NCI-H2107 treated with DMSO at 0.1 percent for 48 hours (cell line): Measurements from ENCODE around the gene CD300E.
"Not testable (repeated sequence)": the region's sequence is repeated elsewhere in the genome, so short reads cannot be mapped to it uniquely, and the experiment has no call there.

Source experiments
- DNase-seq: peaks from one replicate; lab custom pipeline; 2025; ENCODE audit not compliant: unreplicated experiment; lab: John Stamatoyannopoulos, UW

CD300E gene

GRCh38 chr17:74636541-74637085, 13.1 kb upstream of the CD300E start:
- DNase-seq = not testable (repeated sequence)

- DNase-seq = peak; percentile 29
These were observed 11.9 kb upstream of the CD300E start for GRCh38 chr17:74635418-74635817.

- DNase-seq = peak; percentile 87
These were observed 9.8 kb upstream of the CD300E start for GRCh38 chr17:74633326-74633725.

GRCh38 chr17:74632617-74633016, 9.1 kb upstream of the CD300E start:
- no peak for DNase-seq

- DNase-seq = no peak
These were observed 8.2 kb upstream of the CD300E start for GRCh38 chr17:74631468-74632450.

GRCh38 chr17:74630251-74630650, 6.7 kb upstream of the CD300E start:
- not testable (repeated sequence) for DNase-seq

GRCh38 chr17:74625661-74626060, 2.1 kb upstream of the CD300E start:
- DNase-seq = no peak

GRCh38 chr17:74624131-74624530, 593 bp upstream of the CD300E start:
- DNase-seq = no peak

- no peak for DNase-seq
These were observed 4.4 kb downstream of the CD300E start for GRCh38 chr17:74619077-74619673.

GRCh38 chr17:74618451-74618850, 5.1 kb downstream of the CD300E start:
- DNase-seq = no peak

- DNase-seq = no peak
These were observed 6.8 kb downstream of the CD300E start for GRCh38 chr17:74616696-74617095.

GRCh38 chr17:74612046-74612445, 11.5 kb downstream of the CD300E start:
- no peak for DNase-seq

GRCh38 chr17:74610108-74610507, 13.4 kb downstream of the CD300E start:
- DNase-seq = no peak

- DNase-seq = no peak
These were observed 15.0 kb downstream of the CD300E start for GRCh38 chr17:74608511-74608910.

- DNase-seq = no peak
These were observed 16.3 kb downstream of the CD300E start for GRCh38 chr17:74607221-74607620.

GRCh38 chr17:74606050-74606449, 17.5 kb downstream of the CD300E start:
- no peak for DNase-seq

- no peak for DNase-seq
These were observed 18.2 kb downstream of the CD300E start for GRCh38 chr17:74605361-74605760.

GRCh38 chr17:74604761-74605160, 18.8 kb downstream of the CD300E start:
- DNase-seq = no peak

- DNase-seq = no peak
These were observed 19.3 kb downstream of the CD300E start for GRCh38 chr17:74604200-74604599.

- no peak for DNase-seq
These were observed 19.8 kb downstream of the CD300E start for GRCh38 chr17:74603746-74604145.

- no peak for DNase-seq
These were observed 20.4 kb downstream of the CD300E start for GRCh38 chr17:74603037-74603635.
